Naive thymus-derived CD8-positive, alpha-beta T cell (primary cell): Measurements from ENCODE around the gene SCAPER. TPM values are rescaled to one million over a fixed set of nuclear protein-coding genes. Genes with fewer than 3 reads are reported as not detected.
"Not testable (repeated sequence)": the region's sequence is repeated elsewhere in the genome, so short reads cannot be mapped to it uniquely, and the experiment has no call there.

Experiments
- ATAC-seq, 2 donors: fragments of 150-1000 bp; cut with Tn5 transposase in 1 of 2; sonication (Bioruptor Pico), chemical (Tn5 transposase) in 1 of 2; 1 replicate in 1 of 2; 2 replicates in 1 of 2; pipeline ENCODE4 v1.10.0; 2021; ENCODE audit warnings: mild to moderate bottlenecking in 2 of 2, moderate library complexity in 2 of 2
- POLR2A ChIA-PET: fragments of 350-600 bp; sonication (Branson Sonifier 250); formaldehyde crosslinking; loops from one replicate; lab custom pipeline; 2021; ENCODE audit warnings: antibody characterized with exemption; lab: Charles Lee
- DNase-seq, 10 donors: peaks; one replicate each; pipeline versions ENCODE4 v3.0.0 to v3.0.0-alpha.2; 2020 to 2022
- H3K27ac Mint-ChIP-seq, 10 donors: one replicate each; pipeline ENCODE4 v1.8.0; 2020 to 2022; ENCODE audit warnings: mild to moderate bottlenecking in 10 of 10, mixed read lengths in 10 of 10, moderate library complexity in 4 of 10, inconsistent platforms in 1 of 10
- H3K27me3 Mint-ChIP-seq, 5 donors: one replicate each; pipeline ENCODE4 v1.8.0; 2021 to 2022; ENCODE audit warnings: mixed read lengths in 5 of 5
- H3K36me3 Mint-ChIP-seq, 3 donors: one replicate each; pipeline ENCODE4 v1.8.0; 2020 to 2022; ENCODE audit warnings: mixed read lengths in 3 of 3, mild to moderate bottlenecking in 2 of 3, inconsistent platforms in 1 of 3
- H3K4me1 Mint-ChIP-seq, 4 donors: one replicate each; pipeline ENCODE4 v1.8.0; 2021 to 2022; ENCODE audit warnings: mixed read lengths in 4 of 4
- H3K4me3 Mint-ChIP-seq, 10 donors: one replicate each; pipeline ENCODE4 v1.8.0; 2020 to 2022; ENCODE audit warnings: mild to moderate bottlenecking in 10 of 10, mixed read lengths in 10 of 10, moderate library complexity in 6 of 10, inconsistent platforms in 1 of 10
- H3K9me3 Mint-ChIP-seq, 9 donors: one replicate each; pipeline ENCODE4 v1.8.0; 2020 to 2022; ENCODE audit warnings: mixed read lengths in 9 of 9, mild to moderate bottlenecking in 3 of 9, inconsistent platforms in 1 of 9, moderate library complexity in 1 of 9
- polyA plus RNA-seq, 3 donors: library from polyadenylated mRNA; unstranded; fragments of 300-500 nt; fragmentation: Illumina TruSeq; gene quantifications; one replicate each; pipeline ENCODE4 v1.2.3, GENCODE V29; 2021
- total RNA-seq, 8 experiments: library from RNA in 2 of 8; stranded (reverse) in 2 of 8; gene quantifications; one replicate each; pipeline ENCODE4 v1.2.3 and lab custom pipeline; 2021 to 2026

SCAPER gene
- total and polyA plus RNA-seq, 5 experiments from 2014 or later: 12.3 to 58.5 (median 17.7) TPM

DNA sequence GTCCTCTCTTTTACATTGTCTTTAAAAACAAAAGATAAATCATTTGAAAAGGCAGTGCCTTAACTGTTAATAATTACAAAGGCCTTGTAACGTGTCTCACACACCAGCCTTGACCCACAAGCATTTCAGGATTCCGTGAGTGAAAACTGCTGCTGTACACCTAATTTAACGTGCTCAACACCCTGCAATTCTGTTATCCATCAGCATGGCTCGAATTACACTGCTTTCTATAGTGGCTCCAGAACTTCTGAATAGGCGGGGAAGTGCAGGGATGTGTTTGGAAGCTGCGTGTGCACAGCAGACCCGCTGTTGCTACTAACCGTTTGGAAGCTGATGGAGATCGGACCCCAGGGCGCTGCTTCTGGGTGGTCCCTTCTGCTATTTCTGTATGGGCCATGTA, 584.0 kb downstream of the SCAPER start:
- Mint-ChIP-seq H3K9me3 (no peaks in the 10 kb centered on the region), H3K36me3 (no peaks in the 10 kb centered on the region), H3K4me3 (no peak overlapping the region), H3K27me3 (peaks cover 10 to 49% (median 27%) of the 10 kb centered on the region in 5 donors), H3K27ac (no peak overlapping the region), H3K4me1 (no peaks in the 10 kb centered on the region)
- DNase-seq (no peak), ATAC-seq (no peak)
- POLR2A ChIA-PET: no interaction called here

GRCh38 chr15:76320012-76320411, 585.1 kb downstream of the SCAPER start:
- no peaks in the 10 kb centered on the region for H3K4me1 Mint-ChIP-seq
- H3K9me3 Mint-ChIP-seq: no peaks in the 10 kb centered on the region
- H3K27me3 Mint-ChIP-seq: peaks cover 9 to 51% (median 27%) of the 10 kb centered on the region in 5 donors
- no peak overlapping the region for H3K27ac Mint-ChIP-seq
- DNase-seq (no peak), ATAC-seq (no peak)
- POLR2A ChIA-PET: no interaction called here
- no peak overlapping the region for H3K4me3 Mint-ChIP-seq
- no peaks in the 10 kb centered on the region for H3K36me3 Mint-ChIP-seq

- Mint-ChIP-seq H3K4me3 (peak overlapping the region in 5 of 10 donors; percentile 11 to 93 (median 24)), H3K27ac (no peak overlapping the region), H3K9me3 (no peaks in the 10 kb centered on the region), H3K4me1 (peaks cover 10 to 32% (median 28%) of the 10 kb centered on the region in 4 donors), H3K27me3 (peaks cover 0 to 10% (median 1%) of the 10 kb centered on the region in 5 donors), H3K36me3 (peaks cover 0 to 2% (median 0%) of the 10 kb centered on the region in 3 donors)
- DNase-seq (no peak), ATAC-seq (no peak)
- POLR2A ChIA-PET: no interaction called here
Measured at GRCh38 chr15:76313731-76314130, 591.4 kb downstream of the SCAPER start.

DNA sequence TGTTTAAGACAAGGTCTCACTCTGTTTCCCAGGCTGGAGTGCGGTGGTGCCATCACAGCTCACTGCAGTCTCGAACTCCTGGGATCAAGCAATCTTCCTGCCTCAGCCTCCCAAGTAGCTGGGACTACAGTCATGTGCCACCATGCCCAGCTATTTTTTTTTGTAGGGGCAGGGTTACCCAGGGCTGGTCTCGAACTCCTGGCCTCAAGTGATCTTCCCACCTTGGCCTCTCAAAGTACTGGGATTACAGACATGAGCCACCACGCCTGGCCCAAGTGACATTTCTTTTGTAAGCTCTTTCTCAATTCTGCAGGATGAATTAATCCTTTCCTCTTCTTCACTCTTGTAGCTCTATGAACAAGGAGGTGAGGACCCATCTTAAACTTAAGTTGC, 592.0 kb downstream of the SCAPER start:
- H3K27ac Mint-ChIP-seq: peak overlapping the region in 1 of 10 donors; percentile 88
- H3K27me3 Mint-ChIP-seq: not testable (repeated sequence)

GRCh38 chr15:76312540-76313174, 592.5 kb downstream of the SCAPER start:
- Mint-ChIP-seq H3K27me3 (peaks cover 0 to 10% (median 1%) of the 10 kb centered on the region in 5 donors), H3K9me3 (no peaks in the 10 kb centered on the region), H3K4me1 (peaks cover 13 to 43% (median 37%) of the 10 kb centered on the region in 4 donors), H3K4me3 (peak overlapping the region; percentile 48 to 93 (median 90)), H3K36me3 (peaks cover 0 to 2% (median 0%) of the 10 kb centered on the region in 3 donors), H3K27ac (peak overlapping the region in 6 of 10 donors; percentile 2 to 88 (median 37))
- no peak for ATAC-seq
- POLR2A ChIA-PET: interaction anchor here (0.6 kb wide), 1 partner anchor 1140 kb away, joined by 3 read pairs; no protein-coding TSS in a partner anchor
- no peak for DNase-seq

More for the DNA sequence above, 592.0 kb downstream of the SCAPER start:
- H3K36me3 Mint-ChIP-seq, H3K9me3 Mint-ChIP-seq, ATAC-seq, DNase-seq: not testable (repeated sequence)
- Mint-ChIP-seq H3K4me3 (peak overlapping the region in 6 of 10 donors; percentile 73 to 93 (median 90)), H3K4me1 (peaks cover 13 to 37% (median 33%) of the 10 kb centered on the region in 4 donors)
- POLR2A ChIA-PET: interaction anchor here (0.6 kb wide), 1 partner anchor 1139 kb away, joined by 3 read pairs; no protein-coding TSS in a partner anchor

- Mint-ChIP-seq H3K4me3 (peak within 1 kb of the TSS; percentile 87 to 94 (median 92)), H3K9me3 (no peaks in the 10 kb centered on the region), H3K27ac (peak within 1 kb of the TSS; percentile 72 to 94 (median 88)), H3K27me3 (peaks cover 0 to 4% (median 1%) of the 10 kb centered on the region in 5 donors), H3K4me1 (peaks cover 16 to 48% (median 42%) of the 10 kb centered on the region in 4 donors), H3K36me3 (peaks cover 0 to 2% (median 0%) of the 10 kb centered on the region in 3 donors)
- ATAC-seq: peak; percentile 96
- peak; percentile 74 to 94 (median 82) for DNase-seq
- POLR2A ChIA-PET: interaction anchor here (0.6 kb wide), 1 partner anchor 21 kb away, joined by 9 read pairs; no protein-coding TSS in a partner anchor
Measured at GRCh38 chr15:76311100-76311953, 593.8 kb downstream of the SCAPER start, which contains the start of gene ETFA. ETFA (minus strand) TSS chr15:76311469; CDS start chr15:76311388, 81 bp downstream.

DNA sequence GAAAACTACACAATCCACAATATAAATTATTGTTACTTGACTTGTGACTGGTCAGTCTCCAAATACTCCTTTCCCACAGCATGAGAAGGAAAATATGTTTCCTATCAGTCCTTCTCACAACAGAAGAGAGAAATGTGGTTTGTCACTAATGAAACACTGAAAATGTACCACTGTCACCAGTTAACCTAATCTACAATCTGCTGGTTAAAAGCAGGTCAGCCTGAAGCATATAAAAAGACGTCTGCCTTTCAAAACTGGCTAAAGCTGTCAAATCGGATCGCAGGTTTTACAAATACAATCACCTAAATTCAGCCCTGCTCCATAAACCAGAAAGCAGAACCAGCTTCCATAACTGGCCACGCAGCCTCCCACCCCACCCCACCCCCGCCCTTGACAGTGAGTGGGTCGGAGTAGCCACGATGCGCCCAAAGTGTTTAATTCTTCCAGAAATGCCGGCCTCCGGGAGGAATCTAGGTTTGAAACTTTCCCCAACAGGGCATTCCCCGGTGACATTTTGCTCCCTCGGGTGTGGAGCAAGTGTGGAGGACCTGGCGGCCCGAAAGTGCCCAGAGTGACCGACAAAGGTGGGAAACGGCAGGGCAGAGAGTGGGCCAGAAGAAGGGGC, 594.6 kb downstream of the SCAPER start:
- Mint-ChIP-seq H3K27me3 (peaks cover 0 to 1% (median 0%) of the 10 kb centered on the region in 5 donors), H3K27ac (peak overlapping the region; percentile 65 to 94 (median 88)), H3K4me3 (peak overlapping the region; percentile 87 to 94 (median 92)), H3K36me3 (peaks cover 0 to 2% (median 0%) of the 10 kb centered on the region in 3 donors), H3K4me1 (peaks cover 19 to 52% (median 46%) of the 10 kb centered on the region in 4 donors), H3K9me3 (no peaks in the 10 kb centered on the region)
- POLR2A ChIA-PET: interaction anchor here (0.6 kb wide), 1 partner anchor 503 kb away, joined by 3 read pairs; no protein-coding TSS in a partner anchor
- ATAC-seq (peak; percentile 2 to 10), DNase-seq (peak in 2 of 10 donors; percentile 5 to 13)

DNA sequence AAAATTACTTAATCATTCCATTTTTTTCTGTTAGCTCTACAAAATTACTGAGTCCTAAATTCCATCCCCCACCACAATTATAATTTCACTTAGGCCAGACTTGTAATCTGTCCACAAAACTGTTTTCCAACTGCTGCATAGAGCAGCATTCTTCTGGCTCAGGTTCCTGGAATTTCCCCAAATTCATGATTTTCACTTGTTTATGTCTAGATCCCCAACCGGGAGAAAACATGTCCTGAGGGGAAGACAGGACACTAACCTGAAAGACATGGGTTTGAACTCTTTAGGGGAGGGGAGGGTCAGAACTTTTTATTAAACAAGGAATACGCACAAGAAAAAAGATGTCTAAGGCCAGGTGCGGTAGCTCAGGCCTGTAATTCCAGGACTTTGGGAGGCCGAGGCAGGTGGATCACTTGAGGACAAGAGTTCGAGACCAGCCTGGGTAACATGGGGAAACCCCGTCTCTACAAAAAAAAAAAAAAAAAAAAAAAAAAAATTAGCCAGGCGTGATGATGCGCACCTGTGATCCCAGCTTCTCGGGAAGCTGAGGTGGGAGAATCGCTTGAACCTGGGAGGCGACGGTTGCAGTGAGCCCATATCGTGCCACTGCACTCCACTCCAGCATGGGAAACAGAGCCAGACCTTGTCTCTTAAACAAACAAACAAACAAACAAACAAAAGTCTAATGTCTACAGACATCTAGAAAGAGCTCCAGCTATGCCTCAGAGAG, 595.4 kb downstream of the SCAPER start:
- Mint-ChIP-seq H3K4me3 (peak overlapping the region; percentile 60 to 94 (median 90)), H3K9me3 (peaks cover 0 to 4% (median 0%) of the 10 kb centered on the region in 9 donors), H3K27ac (peak overlapping the region in 5 of 10 donors; percentile 44 to 92 (median 85)), H3K27me3 (no peaks in the 10 kb centered on the region), H3K36me3 (peaks cover 4 to 6% (median 4%) of the 10 kb centered on the region in 3 donors), H3K4me1 (peaks cover 20 to 55% (median 52%) of the 10 kb centered on the region in 4 donors)
- DNase-seq (no peak), ATAC-seq (no peak)
- POLR2A ChIA-PET: interaction anchor here (0.6 to 0.9 kb wide), 3 partner anchors 14 to 503 kb away, joined by 3 to 10 read pairs (median 3); no protein-coding TSS in a partner anchor

- no peak for ATAC-seq
- H3K27ac Mint-ChIP-seq: no peak overlapping the region
- no peak for DNase-seq
- peaks cover 0 to 4% (median 0%) of the 10 kb centered on the region in 9 donors for H3K9me3 Mint-ChIP-seq
- no peaks in the 10 kb centered on the region for H3K27me3 Mint-ChIP-seq
- POLR2A ChIA-PET: no interaction called here
- peaks cover 4 to 7% (median 4%) of the 10 kb centered on the region in 3 donors for H3K36me3 Mint-ChIP-seq
- no peak overlapping the region for H3K4me3 Mint-ChIP-seq
- H3K4me1 Mint-ChIP-seq: peaks cover 15 to 45% (median 38%) of the 10 kb centered on the region in 4 donors
Measured at GRCh38 chr15:76303909-76304308, 601.2 kb downstream of the SCAPER start.

- no peak overlapping the region for H3K27ac Mint-ChIP-seq
- ATAC-seq (no peak), DNase-seq (no peak)
- POLR2A ChIA-PET: no interaction called here
- peaks cover under 1 to 4% (median 2%) of the 10 kb centered on the region in 3 donors for H3K36me3 Mint-ChIP-seq
- no peaks in the 10 kb centered on the region for H3K27me3 Mint-ChIP-seq
- H3K9me3 Mint-ChIP-seq: no peaks in the 10 kb centered on the region
- peaks cover 8 to 44% (median 21%) of the 10 kb centered on the region in 4 donors for H3K4me1 Mint-ChIP-seq
- no peak overlapping the region for H3K4me3 Mint-ChIP-seq
Measured at GRCh38 chr15:76299786-76300185, 605.4 kb downstream of the SCAPER start.

GRCh38 chr15:76298986-76299385, 606.2 kb downstream of the SCAPER start:
- ATAC-seq: no peak
- H3K27me3 Mint-ChIP-seq: no peaks in the 10 kb centered on the region
- peaks cover 7 to 45% (median 22%) of the 10 kb centered on the region in 4 donors for H3K4me1 Mint-ChIP-seq
- no peaks in the 10 kb centered on the region for H3K9me3 Mint-ChIP-seq
- no peak for DNase-seq
- H3K4me3 Mint-ChIP-seq: no peak overlapping the region
- POLR2A ChIA-PET: no interaction called here
- no peak overlapping the region for H3K27ac Mint-ChIP-seq
- peaks cover 0 to 4% (median 2%) of the 10 kb centered on the region in 3 donors for H3K36me3 Mint-ChIP-seq
